GM21423 (cell line): ENCODE results near the gene PARD3.

Source experiments
- ATAC-seq: cut with Tn5 transposase; IDR thresholded peaks from one replicate; pipeline ENCODE4 v1.9.1; 2021; ENCODE audit warnings: mild to moderate bottlenecking, moderate library complexity; ENCODE audit not compliant: unreplicated experiment

PARD3 gene

DNA sequence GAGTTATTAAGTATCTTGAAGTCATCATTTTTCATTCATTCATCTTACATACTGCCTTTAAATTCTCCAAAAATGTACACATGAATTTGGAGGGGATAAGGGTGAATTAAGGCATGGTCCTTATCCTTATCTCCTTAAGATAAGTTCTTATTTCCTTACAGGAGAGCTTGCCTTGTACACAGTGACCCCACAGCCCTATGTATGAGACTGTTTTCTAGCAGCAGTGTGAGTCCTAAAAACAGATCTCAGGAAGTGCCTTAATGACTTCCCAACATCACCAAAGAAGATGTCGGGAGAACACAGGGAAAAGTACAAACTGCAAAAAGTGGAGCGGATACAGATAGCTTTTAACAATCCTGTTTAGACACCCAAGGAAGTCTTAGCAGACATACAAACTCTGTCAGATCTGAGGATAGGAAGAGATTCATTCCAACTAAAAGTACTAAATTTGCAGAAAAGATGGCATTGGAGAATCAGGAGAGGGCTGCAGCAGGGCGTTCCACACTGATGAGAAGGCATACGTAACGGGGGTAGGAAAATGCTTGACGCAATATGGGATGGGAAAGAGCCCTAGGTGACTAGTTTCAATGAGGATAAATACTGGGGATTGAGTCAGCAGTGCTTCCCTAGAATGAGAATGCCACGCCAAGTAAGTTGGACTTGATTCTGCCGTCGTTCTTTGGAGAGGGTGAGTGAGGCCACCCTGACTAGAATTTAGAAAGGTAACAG lies 570.2 kb downstream of the PARD3 start:
- no peak for ATAC-seq

DNA sequence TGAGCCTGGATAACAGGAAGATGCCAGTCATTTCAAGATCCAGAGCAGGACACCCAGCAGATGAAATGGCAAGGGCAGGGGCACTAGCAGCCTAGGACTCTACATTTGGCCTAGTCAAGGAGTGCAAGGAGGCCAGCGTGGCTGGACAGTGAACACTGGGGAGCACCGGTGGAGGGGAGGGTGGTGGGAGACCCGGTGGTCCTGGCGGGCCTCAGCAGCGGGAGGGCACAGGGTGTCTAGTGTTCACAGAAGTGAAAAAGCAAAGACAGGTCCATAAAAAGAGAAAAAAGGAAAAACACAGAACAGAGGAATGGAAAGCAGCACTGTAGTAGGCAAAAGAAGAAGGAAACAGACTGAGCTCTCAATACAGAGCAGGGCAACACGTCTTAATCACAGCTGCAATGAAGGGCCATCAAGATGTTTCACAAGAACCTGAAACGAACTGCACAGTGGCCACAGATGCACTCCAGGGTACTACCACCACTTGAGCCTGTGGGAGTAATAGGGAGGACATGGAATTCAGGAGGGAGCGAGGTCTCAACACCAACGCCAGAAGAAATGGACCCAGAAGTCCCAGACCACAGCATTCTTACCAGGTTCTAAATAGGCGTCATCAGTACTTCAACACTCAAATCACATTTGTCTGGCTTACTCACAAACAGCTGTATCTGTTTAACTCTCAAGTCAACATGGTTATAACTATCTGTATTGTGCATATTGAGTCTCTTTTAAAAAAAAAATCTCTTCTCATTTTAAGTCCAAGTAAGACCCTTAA lies 573.7 kb downstream of the PARD3 start:
- no peak for ATAC-seq

DNA sequence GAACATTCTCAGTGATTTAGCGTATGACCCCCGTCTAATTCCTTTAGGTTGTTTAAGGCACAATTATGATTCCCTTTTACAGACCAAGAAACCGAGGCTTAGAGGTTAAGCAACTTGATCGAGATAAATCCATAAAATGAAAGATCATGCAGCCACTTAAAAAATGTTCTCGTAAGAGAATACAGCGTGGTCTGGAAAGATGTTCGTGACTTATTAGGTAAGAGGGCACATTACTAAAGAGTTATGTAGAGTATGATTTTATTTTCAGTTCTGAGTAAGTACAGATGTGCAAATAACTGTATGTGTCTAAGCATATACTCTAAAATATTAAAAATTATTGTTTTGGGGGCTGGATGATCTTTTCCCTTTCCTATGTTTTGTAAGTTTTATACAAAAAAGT lies 575.1 kb downstream of the PARD3 start:
- ATAC-seq, result no peak

DNA sequence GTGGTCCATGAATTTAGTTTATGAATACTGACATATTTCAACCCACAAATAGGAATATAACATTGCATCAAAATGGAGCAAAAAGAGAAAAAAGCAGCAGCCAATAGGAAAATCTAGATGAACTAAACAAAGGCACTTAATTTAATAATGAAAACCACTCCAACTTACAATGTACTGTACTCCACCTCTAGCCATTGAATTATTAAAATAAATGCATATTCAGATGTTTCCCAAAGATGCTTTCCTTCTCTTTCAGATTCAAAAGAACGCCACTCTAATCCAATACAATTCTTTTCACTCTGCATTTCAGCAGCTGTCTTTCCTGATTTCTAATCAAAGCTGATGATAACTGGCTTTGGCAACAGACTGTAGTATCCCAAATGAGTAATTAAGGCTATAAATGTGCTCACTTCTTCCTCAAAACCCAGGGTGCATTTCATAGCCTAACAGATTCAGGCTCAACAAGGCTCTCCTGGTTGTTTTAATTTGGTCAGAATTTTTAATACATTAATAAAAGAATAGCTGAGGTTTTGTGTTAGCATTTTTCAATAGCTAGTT lies 577.1 kb downstream of the PARD3 start:
- ATAC-seq, result no peak

DNA sequence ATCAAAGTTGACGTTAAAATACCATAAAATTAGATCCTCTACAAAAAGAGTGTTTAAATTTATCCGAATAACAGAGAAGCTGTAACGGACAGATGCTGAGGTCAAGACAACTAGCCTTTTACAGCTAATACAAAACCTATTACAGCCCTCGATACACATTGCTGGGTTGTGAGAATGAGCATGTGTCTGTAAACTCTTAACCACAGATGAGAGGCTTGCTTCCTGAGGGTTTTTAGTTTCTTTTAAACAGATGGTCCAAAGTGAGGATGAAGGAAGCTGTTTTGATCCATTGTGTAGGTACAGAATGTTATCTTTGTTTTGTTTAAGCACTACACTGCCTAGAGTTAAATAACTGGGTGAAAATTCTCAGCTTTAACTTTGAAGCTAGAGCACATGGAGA lies 578.2 kb downstream of the PARD3 start:
- peak; percentile 71 for ATAC-seq

DNA sequence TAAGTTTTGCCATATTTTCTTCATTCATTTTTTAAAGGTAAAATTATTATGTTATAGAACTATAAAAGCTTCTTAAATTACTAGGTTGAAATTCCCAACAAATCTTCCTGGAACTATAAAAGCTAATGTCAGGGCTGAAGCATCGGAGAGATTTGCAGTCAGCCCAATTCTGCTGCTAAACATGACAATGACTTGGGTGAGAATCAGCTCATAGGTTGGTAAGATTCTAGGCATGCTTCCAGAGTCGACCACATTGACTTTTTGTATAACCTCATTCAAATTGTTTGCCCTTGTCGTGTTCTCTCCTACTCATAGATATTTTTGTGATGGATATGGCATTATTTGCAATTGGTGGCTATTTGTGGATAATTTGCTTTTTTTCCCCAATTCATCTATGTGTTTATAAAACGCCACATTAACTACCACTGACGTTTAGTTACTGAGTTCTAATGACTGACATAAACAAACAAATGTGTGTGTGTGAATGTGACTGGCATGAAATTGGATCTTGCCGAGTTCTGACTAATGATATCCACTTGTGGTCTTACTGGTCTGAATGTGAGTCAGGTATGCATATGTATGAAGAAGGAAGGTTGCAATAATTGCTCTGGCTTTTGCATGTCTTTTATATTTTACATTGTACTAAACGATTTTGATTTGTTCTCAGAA lies 579.8 kb downstream of the PARD3 start:
- ATAC-seq, result no peak

DNA sequence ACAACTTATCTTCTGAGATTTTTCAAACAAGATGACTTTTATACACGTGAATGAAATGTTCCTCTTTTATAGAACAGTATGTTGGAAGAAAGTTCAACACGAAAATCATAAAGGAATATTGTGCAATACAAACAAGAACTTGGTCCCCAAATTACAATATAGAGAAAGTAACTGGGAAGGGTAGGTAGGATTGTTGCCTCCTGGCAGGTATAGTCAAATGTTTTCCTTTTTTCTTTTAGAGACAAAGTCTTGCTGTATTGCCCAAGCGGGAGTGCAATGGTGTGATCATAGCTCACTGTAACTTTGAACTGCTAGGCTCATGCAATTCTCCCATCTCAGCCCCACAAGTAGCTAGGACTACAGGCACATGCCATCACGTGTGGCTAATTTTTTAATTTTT lies 582.6 kb downstream of the PARD3 start:
- no peak for ATAC-seq

DNA sequence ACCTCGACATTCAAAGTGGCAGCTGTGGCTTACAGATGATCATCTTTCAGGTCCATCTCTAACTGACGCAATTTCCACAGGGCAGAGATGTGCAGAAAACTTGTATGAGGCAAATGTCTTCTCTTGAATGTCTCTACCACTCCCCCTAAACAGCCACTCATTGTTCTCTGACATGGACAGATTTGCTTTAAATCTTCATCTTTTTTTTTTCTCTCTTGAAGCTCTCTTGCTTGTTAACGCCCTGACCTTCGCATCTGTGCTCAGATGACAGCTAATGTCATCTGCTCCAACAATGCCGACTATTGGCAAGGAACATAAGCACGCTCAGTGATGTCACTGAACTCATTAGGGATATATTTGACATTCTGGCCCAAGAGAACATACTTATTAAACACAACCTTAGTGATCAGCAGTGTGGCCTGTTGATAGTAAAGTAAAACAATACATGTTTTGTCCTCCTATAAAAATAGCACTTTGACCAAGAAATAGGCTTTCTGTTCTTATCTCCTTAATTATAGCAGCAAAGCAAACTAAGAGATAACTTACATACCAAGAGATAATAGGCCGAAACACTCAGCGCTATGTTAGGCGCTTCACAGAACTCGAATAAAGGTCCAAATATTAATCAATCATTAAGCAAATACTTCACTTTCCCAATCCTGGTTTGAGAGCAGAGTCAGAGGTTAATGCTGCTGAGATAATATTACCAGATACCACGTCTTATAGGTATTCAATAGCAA lies 583.5 kb downstream of the PARD3 start:
- ATAC-seq, result no peak

DNA sequence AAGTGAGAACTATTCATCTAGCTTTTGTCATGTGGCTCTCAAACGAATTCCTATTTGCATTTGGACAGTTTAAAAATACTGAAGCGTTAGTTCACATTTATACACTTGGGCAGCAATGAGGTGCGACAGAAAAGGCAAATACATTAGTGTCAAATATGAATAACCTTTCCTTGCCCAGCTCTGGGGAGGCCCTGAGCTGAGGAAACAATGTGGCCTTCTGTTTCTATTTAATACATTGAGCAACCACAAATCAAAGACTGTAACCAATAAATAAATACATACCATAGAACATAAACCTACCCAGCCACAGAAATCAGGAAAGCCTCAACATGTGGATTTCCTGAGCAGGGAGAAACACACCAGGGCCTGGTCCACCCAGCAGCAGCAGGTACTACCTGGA lies 585.2 kb downstream of the PARD3 start:
- no peak for ATAC-seq

DNA sequence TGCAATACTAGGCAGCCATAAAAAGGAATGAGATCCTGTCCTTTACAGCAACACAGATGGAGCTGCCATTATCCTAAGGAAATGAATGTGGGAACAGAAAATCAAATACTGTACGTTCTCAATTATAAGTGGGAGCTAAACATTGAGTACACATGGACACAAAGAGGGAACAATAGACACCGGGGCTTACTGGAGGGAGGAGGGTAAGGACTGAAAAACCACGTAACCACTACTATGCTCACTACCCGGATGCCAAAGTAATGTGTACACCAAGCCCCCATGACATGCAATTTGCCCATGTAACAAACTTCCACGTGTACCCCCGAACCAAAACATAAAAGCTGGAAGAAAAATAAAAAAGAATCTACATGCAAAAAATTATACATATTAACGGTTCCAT lies 587.0 kb downstream of the PARD3 start:
- no peak for ATAC-seq

DNA sequence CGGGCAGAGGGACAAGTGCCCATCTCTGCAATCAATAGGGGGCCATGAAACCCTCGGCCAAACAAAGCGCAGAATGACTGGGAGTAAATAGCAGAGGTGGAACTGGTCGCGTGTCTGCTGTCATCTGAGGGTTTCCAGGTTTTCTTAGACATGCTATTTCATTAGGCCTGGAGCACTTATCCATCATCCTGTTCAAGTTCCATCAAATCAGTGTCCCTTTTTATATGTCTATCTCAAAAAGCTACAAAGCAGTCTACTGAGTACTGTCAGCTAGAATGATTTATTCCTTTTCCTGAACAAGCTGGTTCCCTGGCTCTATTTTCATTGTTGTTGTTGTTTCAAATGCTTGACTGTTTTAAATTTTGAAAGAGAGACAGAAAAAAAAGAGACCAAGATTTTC lies 590.5 kb downstream of the PARD3 start:
- ATAC-seq, result no peak

DNA sequence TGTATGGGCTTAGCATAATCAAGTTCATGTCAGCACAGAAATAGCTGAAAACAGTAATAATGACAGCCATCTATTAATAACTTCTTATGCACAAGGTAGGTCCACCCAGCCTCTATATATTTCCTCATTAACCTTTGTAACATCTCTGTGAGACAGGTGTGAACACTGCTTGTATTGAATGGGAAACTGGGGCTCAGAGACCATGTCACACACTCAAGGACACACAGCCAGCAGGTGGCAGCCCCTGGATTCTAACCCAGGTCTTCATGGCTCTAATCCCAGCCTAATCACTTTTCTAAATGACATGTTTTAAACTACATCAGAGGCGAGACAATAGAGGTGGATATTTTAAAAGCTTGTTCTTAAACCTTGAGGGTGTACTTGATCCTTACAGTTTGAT lies 591.4 kb downstream of the PARD3 start:
- no peak for ATAC-seq

DNA sequence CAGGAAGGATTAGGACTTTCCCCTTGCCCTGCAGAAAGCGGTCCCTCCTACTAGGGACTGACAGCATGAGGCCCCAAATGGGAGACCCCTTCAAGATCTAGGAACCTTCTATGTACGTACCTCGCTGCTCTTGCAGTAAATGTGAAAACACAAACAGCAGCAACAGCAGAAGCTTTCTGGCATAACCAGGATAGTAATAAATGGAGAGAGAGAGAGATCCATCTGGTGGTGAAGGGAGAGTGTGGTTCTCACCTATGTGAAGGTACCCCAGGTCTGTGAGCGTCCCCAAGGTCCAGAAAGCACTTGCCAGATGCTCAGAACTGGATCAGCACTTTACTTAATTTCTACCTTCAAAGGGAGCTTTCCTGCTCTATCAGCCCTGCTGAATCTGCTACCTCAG lies 592.7 kb downstream of the PARD3 start:
- ATAC-seq, result no peak

DNA sequence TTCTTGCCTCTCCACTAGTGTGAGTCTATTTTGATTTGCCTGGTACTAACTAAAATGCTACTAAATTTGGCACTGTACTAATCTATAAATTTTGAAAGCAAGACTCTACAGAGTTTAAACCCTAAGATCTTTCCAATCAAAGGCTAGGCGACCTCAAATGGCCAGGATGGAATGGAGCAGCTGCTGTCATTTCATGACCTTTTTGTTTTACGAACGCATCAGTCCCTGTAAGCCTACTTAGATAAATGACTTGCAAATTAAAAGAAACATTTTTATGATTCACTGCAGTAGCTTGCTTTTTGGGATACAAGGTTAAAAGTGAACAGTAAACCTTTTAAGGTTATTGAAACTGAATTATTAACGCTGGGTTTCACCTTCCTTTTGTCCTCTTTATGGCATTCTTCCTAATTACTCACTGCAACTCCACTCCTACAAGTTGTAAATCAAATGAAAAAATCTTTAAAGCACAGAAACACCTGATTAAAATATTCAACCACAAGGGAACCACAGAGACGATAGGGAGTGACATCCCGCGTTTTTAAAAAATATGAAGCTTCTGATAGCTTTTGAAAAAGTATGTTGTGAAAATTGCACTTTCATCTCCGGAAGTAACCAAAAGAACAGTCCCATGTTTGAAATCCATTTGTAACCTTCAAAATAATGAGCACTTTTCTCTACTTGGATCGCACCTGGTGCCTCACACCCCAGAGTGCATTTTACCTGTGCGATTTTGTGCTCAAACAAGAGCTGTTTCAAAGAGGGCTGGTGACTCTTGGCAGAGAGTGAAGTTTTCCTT lies 595.1 kb downstream of the PARD3 start:
- ATAC-seq, result no peak

DNA sequence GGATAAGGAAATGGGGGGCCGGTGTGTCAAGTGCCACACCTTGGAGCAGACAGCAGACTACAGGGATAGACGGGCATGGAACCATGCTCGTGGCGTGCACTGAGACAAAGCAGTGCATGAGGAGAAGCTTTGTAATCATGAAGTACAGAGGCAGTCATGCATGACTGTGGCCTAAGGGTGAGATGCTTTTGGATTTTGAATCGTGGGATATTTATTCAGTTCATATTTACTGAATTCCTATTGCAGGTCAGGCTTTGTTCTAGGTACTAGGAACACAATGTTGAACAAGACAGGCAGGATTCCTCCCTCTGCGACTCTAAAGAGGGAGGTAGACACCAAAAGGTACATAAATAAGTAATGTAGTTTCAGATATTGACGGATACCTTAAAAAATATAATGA lies 597.6 kb downstream of the PARD3 start:
- no peak for ATAC-seq

DNA sequence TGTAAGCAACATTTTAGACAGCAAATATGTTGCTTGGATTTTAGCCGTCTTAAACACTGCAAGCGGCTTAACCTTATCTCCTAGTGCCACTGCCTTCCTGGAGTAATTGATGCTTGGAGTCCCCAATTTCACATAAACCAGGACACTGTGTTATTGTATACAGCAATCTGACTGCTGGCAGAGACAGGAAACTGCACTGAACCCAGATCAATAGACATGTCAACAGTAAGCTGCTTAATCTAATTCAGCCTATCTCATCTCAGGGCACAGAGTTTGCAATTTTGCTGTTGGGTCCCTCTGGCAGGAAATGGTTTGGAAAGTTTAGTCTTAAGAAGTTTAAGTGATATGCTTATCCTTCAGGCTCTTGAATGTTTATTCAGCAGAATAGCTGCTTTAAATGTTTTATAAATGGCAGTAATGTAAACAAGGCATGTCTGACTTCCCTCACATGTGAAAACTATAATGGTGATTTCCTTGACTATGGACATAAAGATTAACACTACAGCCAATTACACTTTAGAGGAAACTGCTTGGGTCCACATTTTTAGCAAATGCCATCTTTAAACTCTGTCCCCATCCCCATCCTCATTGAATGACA lies 598.6 kb downstream of the PARD3 start:
- ATAC-seq, result no peak

DNA sequence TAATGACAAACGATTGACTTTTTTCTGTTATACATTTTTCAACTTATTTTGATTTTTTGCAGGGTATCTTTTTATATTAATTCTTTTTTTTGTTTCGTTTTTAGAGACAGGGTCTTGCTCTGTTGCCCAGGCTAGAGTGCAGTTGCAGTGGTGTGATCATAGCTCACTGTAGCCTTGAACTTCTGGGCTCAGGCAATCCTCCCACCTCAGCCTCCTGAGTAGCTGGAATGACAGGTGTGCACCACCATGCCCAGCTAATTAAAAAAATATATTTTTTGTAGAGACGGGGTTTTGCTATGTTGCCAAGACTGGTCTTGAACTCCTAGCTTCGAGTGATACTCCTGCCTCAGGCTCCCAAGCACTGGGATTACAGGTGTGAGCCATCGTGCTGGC lies 601.3 kb downstream of the PARD3 start:
- ATAC-seq, result no peak

DNA sequence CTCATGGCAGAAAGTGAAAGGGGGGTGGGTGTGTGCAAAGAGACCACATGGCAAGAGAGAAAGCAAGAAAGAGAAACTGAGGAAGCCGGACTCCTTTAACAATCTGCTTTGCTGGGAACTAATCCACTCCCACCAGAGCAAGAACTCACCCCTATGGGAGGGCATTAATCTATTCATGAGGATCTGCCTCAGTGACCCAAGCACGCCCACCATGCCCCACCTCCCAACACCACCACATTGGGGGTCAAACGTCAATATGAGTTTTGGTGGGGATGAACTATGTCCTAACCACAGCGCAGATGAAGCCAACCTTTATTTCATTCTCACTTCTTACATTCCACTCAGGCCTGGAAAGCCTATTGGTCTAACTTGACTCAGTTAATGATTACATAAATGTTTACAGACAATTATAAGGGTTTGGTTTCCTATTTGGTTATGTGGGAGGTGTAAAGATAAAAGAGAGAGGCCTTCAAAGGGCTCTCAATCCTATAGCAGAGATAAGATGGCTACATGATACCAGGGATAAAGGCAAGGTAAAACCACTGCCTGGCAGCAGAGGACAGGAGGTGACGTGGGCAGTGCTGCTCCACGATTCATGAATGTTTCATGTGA lies 601.8 kb downstream of the PARD3 start:
- ATAC-seq, result no peak

DNA sequence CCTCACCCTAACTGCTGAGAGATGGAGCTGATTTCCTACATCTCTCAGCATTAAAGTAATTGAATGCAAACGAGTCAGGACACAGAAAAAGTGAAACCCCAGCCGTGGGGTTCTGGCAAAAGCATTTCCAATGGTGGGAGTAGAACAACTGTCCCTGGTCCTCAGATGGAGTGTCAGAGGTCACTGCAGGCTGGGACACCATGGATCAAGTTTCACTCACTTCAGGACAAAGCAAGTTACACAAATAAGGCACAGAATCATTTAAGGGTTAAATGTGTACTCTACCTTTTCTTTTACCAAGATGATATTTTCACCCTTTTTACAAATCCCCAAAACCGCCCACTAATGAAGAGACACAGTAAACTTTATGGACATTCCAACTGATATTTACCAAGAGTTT lies 607.8 kb downstream of the PARD3 start:
- ATAC-seq, result no peak

DNA sequence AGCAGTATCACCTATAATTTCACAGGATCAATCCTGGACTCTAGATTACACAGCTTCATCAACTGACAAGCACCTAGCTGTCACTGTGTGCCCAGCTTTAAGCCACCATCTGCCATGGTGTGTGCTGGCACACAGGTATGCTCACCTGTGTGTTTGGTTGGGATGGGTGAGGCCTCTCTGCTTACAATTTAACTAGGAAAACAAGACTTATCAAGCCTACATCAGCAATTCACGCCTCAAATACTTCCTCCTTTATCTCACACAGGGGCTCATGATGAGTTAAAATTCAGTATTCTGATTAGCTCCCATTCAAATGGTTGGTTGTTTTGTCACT lies 608.2 kb downstream of the PARD3 start:
- ATAC-seq, result no peak
